Activated CD4-positive, alpha-beta T cell treated with anti-CD3 and anti-CD28 coated beads for 24 hours (primary cell): ENCODE results near the gene EXOC6B.

Source experiments
- DNase-seq, 2 donors: peaks; one replicate each; pipeline ENCODE4 v3.0.0-alpha.2; 2020; ENCODE audit warnings: low read depth in 2 of 2

The EXOC6B gene

GRCh38 chr2:72830273-72830672 lies 4.4 kb upstream of the EXOC6B start:
- DNase-seq: no peak

- DNase-seq: no peak
Observed at GRCh38 chr2:72828840-72829507, 3.1 kb upstream of the EXOC6B start.

GRCh38 chr2:72827966-72828646 lies 2.3 kb upstream of the EXOC6B start:
- no peak for DNase-seq

GRCh38 chr2:72827487-72827886 lies 1.7 kb upstream of the EXOC6B start:
- no peak for DNase-seq

GRCh38 chr2:72826156-72826477 lies 284 bp upstream of the EXOC6B start:
- DNase-seq: no peak

- DNase-seq: no peak
Observed at GRCh38 chr2:72824224-72824842, 1.5 kb downstream of the EXOC6B start.

GRCh38 chr2:72822794-72823193 lies 3.0 kb downstream of the EXOC6B start:
- DNase-seq: no peak

- no peak for DNase-seq
Observed at GRCh38 chr2:72821983-72822382, 3.9 kb downstream of the EXOC6B start.

GRCh38 chr2:72821118-72821517 lies 4.7 kb downstream of the EXOC6B start:
- DNase-seq: no peak

GRCh38 chr2:72819501-72819900 lies 6.3 kb downstream of the EXOC6B start:
- DNase-seq: no peak

GRCh38 chr2:72815655-72816278 lies 10.1 kb downstream of the EXOC6B start:
- no peak for DNase-seq

GRCh38 chr2:72813841-72814240 lies 12.0 kb downstream of the EXOC6B start:
- DNase-seq: no peak

- DNase-seq: no peak
Observed at GRCh38 chr2:72810165-72810564, 15.7 kb downstream of the EXOC6B start.

GRCh38 chr2:72809095-72809494 lies 16.7 kb downstream of the EXOC6B start:
- no peak for DNase-seq

GRCh38 chr2:72806280-72806945 lies 19.4 kb downstream of the EXOC6B start:
- DNase-seq: no peak

GRCh38 chr2:72803626-72804320 lies 22.1 kb downstream of the EXOC6B start:
- no peak for DNase-seq

- no peak for DNase-seq
Observed at GRCh38 chr2:72803151-72803550, 22.7 kb downstream of the EXOC6B start.

- no peak for DNase-seq
Observed at GRCh38 chr2:72800492-72800891, 25.3 kb downstream of the EXOC6B start.

- no peak for DNase-seq
Observed at GRCh38 chr2:72797740-72798139, 28.1 kb downstream of the EXOC6B start.

GRCh38 chr2:72796766-72797165 lies 29.1 kb downstream of the EXOC6B start:
- no peak for DNase-seq

- DNase-seq: no peak
Observed at GRCh38 chr2:72794572-72794971, 31.3 kb downstream of the EXOC6B start.
